ENCODE measurements around the gene ATP2B3. TPM values are rescaled to one million over a fixed set of nuclear protein-coding genes. Genes with fewer than 3 reads are reported as not detected.

Gene ATP2B3
- polyA plus RNA-seq, 3 donors, result 0.11 to 0.24 (median 0.14) TPM

DNA sequence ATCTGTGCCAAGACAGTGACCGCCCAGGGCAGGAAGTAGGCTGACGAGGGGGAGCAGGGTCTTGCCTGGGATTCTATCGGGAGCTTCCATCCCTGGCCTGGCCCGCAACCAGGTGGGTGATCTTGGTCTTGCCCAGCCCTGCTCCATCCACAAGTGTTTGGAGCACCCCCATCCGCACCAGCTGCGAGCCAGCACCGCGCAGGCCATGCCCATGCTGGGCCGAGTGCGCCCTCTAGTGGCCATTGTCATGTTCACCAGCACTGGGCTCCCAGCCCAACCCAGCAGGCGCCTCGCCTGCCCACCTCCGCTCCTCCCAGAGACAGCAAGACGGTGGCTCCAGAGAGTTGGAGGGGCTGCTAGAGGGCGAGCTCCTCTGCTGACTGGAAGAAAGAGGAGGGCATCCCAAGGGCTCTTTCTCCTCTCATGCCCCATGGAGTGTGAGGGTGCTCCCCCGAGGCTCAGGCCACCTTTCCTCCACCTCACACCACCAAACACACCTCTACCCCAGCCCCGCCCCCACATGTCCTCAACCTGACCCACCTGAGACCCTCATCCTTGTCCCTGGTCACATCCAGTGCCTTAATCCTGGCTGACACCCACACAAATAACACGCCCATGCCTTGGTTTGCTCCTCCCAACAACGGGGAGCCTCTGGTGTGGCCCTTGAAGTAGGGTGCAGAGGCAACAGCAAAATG, 9.8 kb upstream of the ATP2B3 start:
- DNase-seq (ENCODE audit: low read depth in 3 of 3, low spot score in 2 of 3), result peak in 1 of 3 donors; percentile 41

DNA sequence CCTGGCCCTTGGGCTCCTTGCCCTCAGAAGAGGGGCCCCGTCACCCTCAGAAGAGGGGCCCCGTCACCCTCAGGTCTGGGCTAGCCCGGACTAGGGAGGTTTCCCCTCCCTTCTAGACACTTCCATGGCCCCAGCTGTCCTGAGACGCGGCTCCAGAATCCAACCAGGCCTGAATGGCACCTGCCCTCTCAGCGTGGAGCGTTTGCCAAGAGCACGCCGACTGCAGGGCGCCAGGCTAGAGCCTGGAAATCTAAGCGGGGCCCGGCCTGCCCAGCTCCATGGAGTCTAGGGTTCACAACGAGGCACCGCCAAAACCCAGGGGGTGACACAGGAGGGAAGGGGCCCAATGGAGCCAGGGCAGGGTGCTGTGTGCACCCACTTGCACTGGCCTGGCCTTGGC, 7.8 kb upstream of the ATP2B3 start:
- no peak for DNase-seq (ENCODE audit: low read depth in 3 of 3, low spot score in 2 of 3)

DNA sequence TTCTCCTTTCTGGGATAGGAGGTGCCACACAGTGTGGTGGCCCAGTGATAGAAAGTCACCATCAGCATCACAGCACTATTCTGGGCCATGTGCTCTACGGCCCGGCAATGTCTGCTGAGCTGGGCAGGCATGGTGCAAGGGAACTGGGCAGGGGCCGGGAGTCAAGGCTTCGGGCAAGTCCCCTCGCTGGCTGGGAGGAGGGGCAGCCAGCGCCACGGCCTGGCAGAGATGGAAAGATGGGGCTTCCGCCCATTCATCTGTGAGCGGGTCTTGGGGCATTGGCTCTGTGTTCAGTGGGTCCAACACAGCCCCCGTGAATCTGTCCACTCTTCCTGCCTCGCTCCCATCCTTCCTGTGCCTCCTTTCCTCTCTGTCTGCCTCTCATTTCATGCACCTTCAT, 7.1 kb upstream of the ATP2B3 start:
- no peak for DNase-seq (ENCODE audit: low read depth in 3 of 3, low spot score in 2 of 3)

DNA sequence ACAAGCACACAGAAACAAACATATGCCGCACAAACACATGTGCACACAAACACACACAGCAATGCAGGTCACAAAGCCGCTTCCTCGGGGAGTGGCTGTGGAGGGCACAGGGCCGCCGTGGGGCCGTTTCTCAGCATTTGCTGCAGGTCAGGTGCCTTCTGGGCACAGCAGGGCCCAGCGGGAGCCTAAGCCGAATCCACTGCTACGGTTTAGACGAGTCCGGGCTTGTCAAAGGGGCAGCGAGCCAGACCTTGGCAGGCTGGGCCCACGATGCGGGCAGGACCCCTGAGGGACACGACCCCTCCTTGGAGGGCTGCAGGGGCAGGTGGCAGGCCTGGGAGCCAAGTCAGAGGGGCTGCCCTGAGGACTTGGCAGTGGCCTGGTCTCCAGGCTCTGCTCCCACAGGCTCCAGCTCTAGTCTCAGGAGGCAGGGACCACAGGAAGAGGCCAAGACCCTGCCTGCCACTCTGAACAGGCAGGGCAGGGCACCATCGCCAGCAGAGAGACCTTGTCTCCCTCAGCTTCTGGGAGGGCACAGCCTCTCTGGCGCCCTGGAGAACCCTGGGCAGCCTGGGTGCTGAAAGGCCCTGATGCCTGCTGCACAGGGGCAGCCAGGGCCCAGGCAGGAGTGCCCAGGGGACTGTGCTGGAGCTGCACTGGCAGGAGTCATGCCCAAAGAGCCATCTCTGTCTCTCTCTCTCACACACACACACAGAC, 5.5 kb upstream of the ATP2B3 start:
- no peak for DNase-seq (ENCODE audit: low read depth in 3 of 3, low spot score in 2 of 3)

DNA sequence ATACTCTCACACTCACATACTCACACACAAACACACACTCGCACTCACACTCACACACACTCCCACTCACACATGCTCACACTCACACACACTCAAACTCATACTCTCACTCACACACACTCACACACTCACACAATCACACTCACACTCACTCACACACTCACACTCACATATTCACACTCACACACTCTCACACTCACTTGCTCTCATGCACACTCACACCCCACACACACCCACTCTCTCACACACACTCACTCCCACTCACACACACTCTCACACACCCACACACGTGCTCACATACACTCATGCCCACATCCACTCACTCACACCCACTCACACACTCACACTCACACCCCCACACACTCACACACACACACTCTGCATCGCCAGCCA, 4.9 kb upstream of the ATP2B3 start:
- DNase-seq (ENCODE audit: low read depth in 3 of 3, low spot score in 2 of 3), result no peak

DNA sequence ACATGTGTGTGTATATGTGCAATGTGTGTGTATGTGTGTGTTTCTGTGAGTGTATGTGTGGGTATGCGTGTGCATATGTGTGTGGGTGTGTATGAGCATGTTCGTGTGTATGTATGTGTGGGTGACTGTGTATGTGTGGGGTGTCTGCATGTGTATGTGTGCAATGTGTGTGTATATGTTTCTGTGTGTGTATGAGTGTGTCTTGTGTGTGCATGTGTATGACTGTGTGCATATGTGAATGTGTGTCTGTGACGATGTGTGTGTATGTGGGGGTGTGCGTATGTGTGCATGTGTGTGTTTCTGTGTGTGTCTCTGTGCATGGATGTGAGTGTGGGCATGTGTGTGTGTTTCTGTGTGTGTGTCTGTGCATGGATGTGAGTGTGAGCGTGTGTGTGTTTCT, 4.2 kb upstream of the ATP2B3 start:
- no peak for DNase-seq (ENCODE audit: low read depth in 3 of 3, low spot score in 2 of 3)

DNA sequence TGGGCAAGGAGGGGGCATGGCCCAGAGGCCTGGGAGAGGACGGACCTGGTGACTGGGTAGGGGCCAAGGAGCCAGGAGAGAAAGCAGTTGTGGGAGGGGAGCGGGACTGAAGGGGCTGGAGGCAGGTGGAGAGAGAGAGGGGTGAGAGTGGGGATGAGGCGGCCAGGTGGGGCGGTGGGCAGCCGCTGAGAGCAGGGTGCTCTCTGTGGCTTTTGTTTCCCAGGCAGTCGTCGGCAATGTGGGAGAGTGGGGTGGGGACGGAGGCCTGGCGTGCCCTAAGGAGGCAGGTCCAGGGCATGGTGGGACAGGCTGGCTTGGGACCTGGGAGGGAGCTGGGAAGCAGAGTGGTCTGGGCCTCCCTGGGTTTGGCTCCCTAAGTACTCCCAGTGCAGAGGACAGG, 3.2 kb upstream of the ATP2B3 start:
- no peak for DNase-seq (ENCODE audit: low read depth in 3 of 3, low spot score in 2 of 3)

DNA sequence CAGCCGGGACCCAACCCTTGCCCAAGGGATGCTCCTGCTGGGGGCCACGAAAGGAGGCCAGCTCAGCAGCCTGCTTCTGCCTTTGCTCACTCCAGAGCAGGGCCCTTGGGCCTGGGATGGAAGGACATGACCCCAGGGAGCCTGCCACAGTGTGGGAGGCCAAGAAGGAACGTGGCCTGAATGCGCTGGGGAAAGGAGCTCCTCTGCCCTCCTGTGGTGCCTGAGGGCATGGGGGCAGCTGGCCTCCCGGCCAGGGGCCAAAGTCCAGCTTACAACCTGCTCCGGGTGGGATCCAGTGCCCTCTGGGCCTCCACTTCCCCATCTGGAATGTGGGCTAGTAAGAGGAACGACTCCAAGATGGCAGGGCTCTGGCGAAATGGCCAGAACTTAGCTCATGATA, 2.0 kb upstream of the ATP2B3 start:
- no peak for DNase-seq (ENCODE audit: low read depth in 3 of 3, low spot score in 2 of 3)

DNA sequence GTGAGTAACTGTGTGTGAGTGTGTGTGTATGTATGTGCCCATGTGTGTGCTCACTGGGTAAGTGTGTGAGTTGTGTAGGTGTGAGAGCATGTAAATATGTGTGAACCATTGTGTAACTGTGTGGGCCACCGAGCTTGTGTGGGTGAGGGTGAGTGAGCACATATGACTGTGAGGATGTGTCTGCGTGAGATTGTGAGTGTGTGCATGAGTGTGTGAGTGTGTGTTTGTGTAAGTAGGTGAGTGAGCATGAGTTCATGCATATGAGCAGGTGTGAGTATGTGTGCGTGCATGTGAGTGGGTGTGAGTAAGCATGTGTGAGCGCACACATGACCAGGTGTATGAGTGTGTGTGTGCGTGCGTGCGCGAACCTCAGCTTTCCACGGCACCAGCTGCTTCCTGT, 1.4 kb upstream of the ATP2B3 start:
- DNase-seq (ENCODE audit: low read depth in 3 of 3, low spot score in 2 of 3), result no peak

DNA sequence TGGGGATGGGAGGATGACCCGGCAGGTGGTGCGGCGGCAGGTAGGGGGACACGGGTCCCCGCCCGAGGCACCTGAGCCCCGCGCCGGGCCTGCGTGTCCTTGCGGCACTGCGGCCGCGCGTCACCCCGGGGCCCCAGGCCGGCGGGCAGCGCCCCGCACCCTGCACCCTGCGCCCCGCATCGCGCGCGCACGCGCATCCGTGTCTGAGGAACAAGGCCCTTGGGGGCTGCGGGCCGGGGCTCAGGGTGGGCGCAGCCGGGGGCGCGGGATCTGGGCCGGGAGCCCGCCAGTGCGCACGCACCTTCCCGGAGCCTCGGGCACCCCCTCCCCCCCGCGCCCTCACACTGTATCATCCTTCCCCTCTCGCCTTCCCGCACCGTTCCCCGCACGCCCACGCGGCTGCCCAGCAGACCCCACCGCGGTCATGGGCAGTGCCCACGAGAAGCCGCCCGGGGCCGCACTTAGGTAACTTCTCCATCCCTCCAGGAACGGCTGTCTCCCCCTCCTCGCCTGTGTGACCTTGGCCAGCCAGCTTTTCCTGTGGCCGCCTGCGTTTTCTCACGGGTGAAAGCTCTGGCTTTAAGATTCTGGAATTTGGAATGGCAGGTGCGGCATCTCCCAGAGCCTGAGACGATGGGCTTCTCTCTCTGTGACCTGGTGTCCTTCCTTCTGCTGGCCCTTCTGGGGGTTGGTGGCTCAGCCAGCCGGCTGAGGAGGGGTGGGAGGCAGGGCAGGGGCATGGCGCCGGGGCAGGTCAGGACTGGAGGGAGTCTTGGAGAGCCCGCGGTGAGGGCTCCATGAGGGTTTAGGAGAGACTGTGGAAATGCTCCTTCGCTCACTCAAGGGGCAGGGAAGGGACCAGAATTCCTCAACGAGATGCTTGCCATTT, 748 bp downstream of the ATP2B3 start:
- DNase-seq (ENCODE audit: low read depth in 3 of 3, low spot score in 2 of 3), result no peak

DNA sequence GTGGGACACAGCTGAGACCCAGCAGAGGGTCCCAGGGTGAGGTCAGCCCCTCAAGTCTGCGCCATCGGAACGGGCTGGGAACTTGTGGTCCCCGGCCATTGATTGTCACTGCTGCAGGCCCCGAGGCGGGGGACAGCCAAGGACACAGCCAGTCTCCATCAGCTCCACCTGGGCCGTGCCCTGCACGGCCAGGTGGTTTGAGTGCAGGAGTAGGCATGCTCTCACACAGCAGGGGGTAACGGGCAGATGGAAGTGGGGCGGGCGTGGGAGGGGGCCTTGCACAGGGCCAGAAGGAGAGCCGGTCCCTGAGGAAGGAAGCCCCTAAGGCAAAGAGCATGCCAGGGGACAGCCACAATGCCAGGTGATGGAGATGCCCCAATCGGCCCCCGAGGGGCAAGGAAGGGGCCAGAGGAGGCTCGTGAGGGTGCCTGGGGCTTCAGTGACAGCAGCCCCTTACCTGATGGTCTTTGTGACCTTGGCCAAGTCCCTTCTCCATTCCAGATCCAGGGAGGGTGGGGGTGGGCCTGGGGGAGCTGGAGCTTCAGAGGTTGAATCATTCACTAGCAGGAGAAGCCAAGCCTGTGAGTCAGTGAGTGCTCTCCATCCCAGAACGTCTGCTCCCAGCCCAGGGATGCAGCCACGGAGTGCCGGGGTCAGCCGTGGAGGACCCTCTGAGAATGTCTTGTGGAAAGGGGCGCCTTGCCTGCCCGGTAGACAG, 2.3 kb downstream of the ATP2B3 start:
- DNase-seq (ENCODE audit: low read depth in 3 of 3, low spot score in 2 of 3), result no peak

DNA sequence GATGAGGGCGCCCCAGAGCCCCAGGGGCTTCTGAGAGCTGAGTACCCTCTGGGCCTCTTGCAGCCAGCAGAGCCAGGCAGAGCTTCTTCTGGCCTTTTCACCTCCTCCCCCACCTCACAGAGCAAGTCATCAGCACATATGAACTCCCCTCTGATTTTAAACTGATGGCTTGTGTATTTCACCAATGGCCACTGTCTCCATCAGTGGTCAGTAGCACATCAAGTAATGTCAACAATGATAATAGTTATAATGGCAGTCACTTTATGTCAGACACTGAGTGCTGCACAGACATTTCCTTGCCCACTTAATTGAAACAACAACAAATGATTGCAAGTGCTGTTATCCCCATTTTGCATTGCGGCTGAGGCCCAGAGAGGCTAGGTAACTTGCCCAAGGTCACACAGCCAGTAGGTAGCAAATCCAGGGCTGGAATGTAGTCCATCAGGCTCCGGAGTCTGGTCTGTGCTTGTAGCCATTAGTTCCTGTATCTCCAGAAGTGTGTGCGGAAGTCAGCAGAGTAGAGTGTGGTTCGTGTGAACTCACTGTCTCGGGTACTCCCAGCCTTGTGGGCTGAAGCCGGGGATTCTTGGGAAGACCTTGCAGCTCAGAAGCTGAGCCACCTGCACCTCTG, 3.0 kb downstream of the ATP2B3 start:
- DNase-seq (ENCODE audit: low read depth in 3 of 3, low spot score in 2 of 3), result no peak

DNA sequence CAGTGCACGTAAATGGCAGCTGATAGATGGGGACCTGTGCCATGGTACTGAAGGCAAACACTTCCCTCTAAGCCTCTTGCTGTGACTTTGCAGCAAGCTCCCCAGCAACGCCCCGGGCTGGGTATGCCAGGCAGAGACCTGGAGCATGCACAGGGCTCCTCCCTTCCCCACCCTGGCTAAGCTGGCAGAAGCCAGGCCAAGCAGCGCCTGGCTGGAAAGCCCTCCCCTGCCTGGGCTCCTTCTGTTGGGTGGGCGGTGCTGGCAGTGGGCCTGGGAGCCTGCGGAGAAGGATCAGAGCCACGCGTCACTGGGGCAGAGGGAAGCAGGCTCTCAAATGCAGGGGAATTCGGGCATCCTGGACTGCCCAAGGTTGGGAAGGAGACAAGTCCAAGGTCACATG, 3.6 kb downstream of the ATP2B3 start:
- no peak for DNase-seq (ENCODE audit: low read depth in 3 of 3, low spot score in 2 of 3)

DNA sequence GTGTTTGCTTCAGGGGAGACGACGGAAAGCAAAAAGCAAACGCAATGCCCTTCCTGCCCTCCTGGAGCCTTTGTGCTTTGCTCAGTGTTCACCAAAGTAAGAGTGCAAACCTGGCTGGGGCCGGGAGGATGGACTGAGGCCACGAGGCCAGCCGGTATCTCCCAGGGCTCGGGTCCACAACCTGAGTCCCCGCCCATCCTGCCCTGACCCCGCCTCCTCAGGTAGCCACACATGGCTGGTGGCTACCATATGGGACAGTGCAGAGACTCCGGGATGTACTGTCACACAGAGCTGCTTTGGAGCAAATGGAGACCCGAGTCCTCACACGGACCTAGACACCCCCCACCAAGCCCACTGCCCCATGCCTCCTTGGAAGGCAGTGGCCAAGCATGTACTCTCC, 4.8 kb downstream of the ATP2B3 start:
- DNase-seq (ENCODE audit: low read depth in 3 of 3, low spot score in 2 of 3), result no peak

DNA sequence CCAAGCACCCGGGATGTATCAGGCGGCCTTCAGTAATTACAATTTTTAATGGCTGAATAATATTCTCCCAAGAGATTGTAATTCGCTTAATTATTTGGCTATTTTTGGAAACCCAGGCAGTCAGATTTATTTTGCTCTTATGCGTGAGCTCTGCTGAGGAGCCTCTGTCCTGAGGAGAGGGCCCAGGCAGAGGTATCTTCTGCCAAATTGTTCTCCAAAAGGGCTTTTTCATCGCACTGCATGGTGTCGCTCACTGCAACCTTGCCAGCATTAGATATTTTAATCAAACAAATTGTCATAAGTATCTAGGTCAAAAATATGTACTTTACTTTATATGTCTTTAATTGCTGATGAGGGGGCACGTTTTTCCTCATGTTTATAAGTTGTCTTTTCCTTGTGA, 5.8 kb downstream of the ATP2B3 start:
- no peak for DNase-seq (ENCODE audit: low read depth in 3 of 3, low spot score in 2 of 3)

DNA sequence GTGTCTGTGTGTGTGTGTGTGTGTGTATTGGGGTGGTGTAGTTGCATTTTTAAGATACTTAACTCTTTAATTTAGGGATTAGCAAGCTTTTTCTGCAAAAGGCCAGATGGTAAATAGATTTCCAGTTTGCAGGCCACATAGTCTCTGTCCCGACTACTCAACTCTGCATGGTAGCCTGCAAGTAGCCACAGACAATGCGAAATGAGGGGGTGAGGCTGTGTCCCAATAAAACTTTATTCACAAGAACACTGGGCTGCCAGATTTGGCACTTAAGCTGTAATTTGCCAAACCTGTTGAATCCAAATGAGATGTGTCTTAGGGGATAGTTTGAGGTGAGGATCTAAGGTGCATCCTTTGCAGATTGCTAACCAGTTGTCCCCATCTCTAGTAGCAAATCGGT, 6.8 kb downstream of the ATP2B3 start:
- DNase-seq (ENCODE audit: low read depth in 3 of 3, low spot score in 2 of 3), result no peak

DNA sequence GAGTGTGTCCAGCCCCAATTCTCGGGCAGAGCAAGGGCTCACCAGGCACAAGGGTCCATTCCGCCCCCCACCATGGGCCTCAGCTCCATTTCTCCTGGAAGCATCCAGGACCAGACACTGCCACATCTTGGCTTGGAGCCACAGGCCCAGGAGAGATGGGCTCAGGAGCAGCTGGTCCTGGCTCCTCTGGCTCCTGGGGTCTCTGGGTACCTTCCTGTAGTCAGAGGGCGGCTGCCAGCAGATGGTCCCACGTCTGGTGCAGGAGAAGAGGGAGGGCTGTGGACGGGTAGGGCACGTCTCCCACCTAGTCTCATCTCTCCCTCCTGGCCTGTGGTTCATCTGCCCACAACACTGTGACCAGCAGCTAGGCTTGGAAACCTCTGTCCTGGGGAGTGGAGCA, 8.0 kb downstream of the ATP2B3 start:
- no peak for DNase-seq (ENCODE audit: low read depth in 3 of 3, low spot score in 2 of 3)

DNA sequence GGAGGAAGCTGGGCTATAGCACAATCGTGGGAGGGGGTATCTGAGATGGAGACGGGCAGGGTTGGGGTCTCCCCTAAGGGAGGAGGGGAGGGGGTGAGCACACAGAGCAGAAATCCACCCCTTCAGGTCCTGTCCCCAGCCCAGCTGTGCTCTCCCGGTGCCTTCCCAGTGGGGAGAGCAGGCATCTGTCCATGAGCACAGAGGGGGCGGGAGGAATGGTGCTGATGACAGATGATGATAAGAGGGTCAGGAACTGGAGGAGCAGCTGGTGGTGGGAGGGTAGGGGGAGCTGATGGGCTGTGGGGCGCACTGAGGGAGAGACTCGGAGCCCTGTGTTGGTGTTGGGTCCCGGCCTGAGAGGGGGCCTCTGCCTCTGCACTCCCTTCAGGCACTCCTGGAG, 8.6 kb downstream of the ATP2B3 start:
- no peak for DNase-seq (ENCODE audit: low read depth in 3 of 3, low spot score in 2 of 3)

DNA sequence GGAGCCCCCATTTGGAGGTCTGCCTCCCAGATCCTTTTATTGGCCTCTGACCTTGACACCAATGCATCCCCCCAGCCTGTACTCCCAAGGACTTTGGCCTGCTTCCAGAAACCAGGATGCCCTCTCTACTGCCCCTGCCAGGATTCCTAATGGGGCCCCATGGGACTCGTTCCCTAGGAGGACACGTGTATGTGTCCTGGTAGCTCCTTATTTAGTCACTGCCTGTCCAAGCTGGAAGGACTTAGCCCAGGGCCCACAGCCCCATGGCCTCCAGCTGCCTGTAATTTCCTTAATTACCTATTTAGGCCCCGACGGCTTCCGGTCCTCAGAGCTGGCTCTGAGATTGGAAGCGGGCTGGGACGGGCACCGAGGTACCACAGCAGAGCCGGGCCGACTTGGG, 9.4 kb downstream of the ATP2B3 start:
- DNase-seq (ENCODE audit: low read depth in 3 of 3, low spot score in 2 of 3), result no peak

DNA sequence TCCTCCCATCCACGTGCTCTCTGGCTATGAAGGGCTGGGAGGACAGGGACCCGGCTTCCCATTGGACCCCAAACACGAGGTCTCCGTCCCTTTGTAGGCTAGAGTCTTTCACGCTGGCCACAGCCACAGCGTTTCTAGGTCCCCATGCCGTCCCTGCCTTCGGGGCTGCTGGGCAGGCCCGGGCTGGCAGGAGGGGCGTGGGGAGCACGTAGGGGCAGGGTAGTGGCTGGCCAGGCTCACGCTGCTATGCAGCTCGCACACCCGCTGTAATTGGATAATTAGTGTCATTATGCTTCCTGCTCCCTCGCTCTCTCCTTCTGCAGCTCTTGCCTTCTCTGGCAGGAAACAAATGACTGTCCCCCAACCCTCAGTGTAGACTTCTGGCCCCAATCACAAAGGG, 9.8 kb downstream of the ATP2B3 start:
- DNase-seq (ENCODE audit: low read depth in 3 of 3, low spot score in 2 of 3), result no peak

All from right renal cortex interstitium (tissue), 3 donors.